GM21723 (cell line): ENCODE results near the gene HTR5A.

Experiments used
- ATAC-seq: cut with Tn5 transposase; IDR thresholded peaks from one replicate; pipeline ENCODE4 v1.9.1; 2021; ENCODE audit warnings: mild to moderate bottlenecking, moderate library complexity; ENCODE audit not compliant: unreplicated experiment

Gene HTR5A

GRCh38 chr7:155084969-155085368, 14.8 kb downstream of the HTR5A start:
- ATAC-seq = no peak

- no peak for ATAC-seq
Observed at GRCh38 chr7:155090684-155091083, 20.6 kb downstream of the HTR5A start.

GRCh38 chr7:155093596-155093995, 23.5 kb downstream of the HTR5A start:
- no peak for ATAC-seq

GRCh38 chr7:155094636-155095135, 24.6 kb downstream of the HTR5A start:
- ATAC-seq = no peak

GRCh38 chr7:155097338-155097737, 27.2 kb downstream of the HTR5A start:
- no peak for ATAC-seq

- ATAC-seq = no peak
Observed at GRCh38 chr7:155103839-155104238, 33.7 kb downstream of the HTR5A start.

- no peak for ATAC-seq
Observed at GRCh38 chr7:155104913-155105312, 34.8 kb downstream of the HTR5A start.

- no peak for ATAC-seq
Observed at GRCh38 chr7:155106356-155106755, 36.2 kb downstream of the HTR5A start.

- no peak for ATAC-seq
Observed at GRCh38 chr7:155107126-155107525, 37.0 kb downstream of the HTR5A start.

GRCh38 chr7:155108144-155108901, 38.2 kb downstream of the HTR5A start:
- no peak for ATAC-seq

- no peak for ATAC-seq
Observed at GRCh38 chr7:155109121-155109520, 39.0 kb downstream of the HTR5A start.

- no peak for ATAC-seq
Observed at GRCh38 chr7:155115288-155115687, 45.2 kb downstream of the HTR5A start.

- ATAC-seq = no peak
Observed at GRCh38 chr7:155119801-155120382, 49.8 kb downstream of the HTR5A start.

GRCh38 chr7:155120460-155120859, 50.3 kb downstream of the HTR5A start:
- ATAC-seq = no peak

- no peak for ATAC-seq
Observed at GRCh38 chr7:155122831-155123230, 52.7 kb downstream of the HTR5A start.

- ATAC-seq = no peak
Observed at GRCh38 chr7:155123413-155123812, 53.3 kb downstream of the HTR5A start.

GRCh38 chr7:155124706-155125105, 54.6 kb downstream of the HTR5A start:
- ATAC-seq = no peak

- no peak for ATAC-seq
Observed at GRCh38 chr7:155129186-155129585, 59.1 kb downstream of the HTR5A start.

- ATAC-seq = no peak
Observed at GRCh38 chr7:155129789-155130188, 59.7 kb downstream of the HTR5A start.

GRCh38 chr7:155130493-155130892, 60.4 kb downstream of the HTR5A start:
- ATAC-seq = no peak

GRCh38 chr7:155131090-155131489, 61.0 kb downstream of the HTR5A start:
- no peak for ATAC-seq

GRCh38 chr7:155132431-155132830, 62.3 kb downstream of the HTR5A start:
- no peak for ATAC-seq
